ENCODE measurements around the gene NINL.

The NINL gene

DNA sequence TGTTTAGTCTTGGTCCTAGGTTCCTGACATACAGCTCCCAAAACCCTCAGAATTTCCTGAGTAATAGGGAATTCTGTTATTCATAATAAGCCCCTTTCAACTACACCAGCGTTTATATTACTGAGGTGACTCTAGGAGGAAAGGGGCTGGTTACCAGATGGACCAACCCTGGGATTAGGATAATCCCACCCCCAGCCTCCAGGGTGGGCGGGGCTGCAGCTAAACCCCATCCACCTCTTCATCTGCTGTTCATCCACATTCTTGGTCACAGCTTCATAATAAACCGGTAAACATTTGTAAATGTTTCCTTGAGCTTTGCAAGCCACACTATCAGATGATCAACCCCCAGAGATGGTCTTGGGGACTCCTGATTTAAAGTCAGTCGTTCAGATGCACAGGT is 38.3 kb downstream of the NINL start:
- Histone ChIP-seq H3K27ac (replicated peaks) (no peak overlapping the region), H3K27me3 (ENCODE audit: insufficient read depth, poor library complexity, severe bottlenecking) (no peaks in the 10 kb centered on the region)
- TF ChIP-seq SPI1 (IDR thresholded peaks at IDR 0.05; ENCODE audit: borderline replicate concordance, low read depth): no peak
- TF ChIP-seq, protein P1, sequence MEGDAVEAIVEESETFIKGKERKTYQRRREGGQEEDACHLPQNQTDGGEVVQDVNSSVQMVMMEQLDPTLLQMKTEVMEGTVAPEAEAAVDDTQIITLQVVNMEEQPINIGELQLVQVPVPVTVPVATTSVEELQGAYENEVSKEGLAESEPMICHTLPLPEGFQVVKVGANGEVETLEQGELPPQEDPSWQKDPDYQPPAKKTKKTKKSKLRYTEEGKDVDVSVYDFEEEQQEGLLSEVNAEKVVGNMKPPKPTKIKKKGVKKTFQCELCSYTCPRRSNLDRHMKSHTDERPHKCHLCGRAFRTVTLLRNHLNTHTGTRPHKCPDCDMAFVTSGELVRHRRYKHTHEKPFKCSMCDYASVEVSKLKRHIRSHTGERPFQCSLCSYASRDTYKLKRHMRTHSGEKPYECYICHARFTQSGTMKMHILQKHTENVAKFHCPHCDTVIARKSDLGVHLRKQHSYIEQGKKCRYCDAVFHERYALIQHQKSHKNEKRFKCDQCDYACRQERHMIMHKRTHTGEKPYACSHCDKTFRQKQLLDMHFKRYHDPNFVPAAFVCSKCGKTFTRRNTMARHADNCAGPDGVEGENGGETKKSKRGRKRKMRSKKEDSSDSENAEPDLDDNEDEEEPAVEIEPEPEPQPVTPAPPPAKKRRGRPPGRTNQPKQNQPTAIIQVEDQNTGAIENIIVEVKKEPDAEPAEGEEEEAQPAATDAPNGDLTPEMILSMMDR (IDR thresholded peaks at IDR 0.05; ENCODE audit: insufficient read depth, low read length): no peak
- TF ChIP-seq, protein P2, sequence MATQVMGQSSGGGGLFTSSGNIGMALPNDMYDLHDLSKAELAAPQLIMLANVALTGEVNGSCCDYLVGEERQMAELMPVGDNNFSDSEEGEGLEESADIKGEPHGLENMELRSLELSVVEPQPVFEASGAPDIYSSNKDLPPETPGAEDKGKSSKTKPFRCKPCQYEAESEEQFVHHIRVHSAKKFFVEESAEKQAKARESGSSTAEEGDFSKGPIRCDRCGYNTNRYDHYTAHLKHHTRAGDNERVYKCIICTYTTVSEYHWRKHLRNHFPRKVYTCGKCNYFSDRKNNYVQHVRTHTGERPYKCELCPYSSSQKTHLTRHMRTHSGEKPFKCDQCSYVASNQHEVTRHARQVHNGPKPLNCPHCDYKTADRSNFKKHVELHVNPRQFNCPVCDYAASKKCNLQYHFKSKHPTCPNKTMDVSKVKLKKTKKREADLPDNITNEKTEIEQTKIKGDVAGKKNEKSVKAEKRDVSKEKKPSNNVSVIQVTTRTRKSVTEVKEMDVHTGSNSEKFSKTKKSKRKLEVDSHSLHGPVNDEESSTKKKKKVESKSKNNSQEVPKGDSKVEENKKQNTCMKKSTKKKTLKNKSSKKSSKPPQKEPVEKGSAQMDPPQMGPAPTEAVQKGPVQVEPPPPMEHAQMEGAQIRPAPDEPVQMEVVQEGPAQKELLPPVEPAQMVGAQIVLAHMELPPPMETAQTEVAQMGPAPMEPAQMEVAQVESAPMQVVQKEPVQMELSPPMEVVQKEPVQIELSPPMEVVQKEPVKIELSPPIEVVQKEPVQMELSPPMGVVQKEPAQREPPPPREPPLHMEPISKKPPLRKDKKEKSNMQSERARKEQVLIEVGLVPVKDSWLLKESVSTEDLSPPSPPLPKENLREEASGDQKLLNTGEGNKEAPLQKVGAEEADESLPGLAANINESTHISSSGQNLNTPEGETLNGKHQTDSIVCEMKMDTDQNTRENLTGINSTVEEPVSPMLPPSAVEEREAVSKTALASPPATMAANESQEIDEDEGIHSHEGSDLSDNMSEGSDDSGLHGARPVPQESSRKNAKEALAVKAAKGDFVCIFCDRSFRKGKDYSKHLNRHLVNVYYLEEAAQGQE (IDR thresholded peaks at IDR 0.05; ENCODE audit: insufficient replicate concordance, low read depth): no peak
- no peak for TF ChIP-seq POLR2AphosphoS5 (IDR thresholded peaks at IDR 0.05; ENCODE audit: low read depth)
- no peak for TF ChIP-seq GABPA (IDR thresholded peaks at IDR 0.05; ENCODE audit: low read depth)

DNA sequence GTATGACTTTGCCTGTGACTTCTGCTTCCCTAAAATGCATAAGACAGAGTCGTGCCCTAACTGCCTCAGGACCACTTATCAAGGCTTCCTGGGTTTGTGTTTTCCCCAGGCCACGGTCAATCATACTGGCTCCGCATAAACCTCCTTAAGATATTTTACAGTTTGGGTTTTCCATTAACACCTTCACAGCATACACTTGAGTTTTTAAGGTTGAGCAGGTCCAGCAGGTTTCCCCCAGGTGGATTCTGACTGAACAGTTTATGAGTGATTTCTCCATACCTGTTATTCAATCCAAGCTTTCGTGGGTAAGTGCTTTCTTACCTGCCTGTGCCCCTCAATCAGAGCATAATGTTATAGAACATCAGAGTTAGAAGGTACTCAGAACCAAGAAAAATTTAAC is 39.3 kb downstream of the NINL start:
- Histone ChIP-seq H3K4me3 (replicated peaks; ENCODE audit: insufficient read depth, low read length) (no peak overlapping the region), H3K27ac (replicated peaks) (no peak overlapping the region), H3K27me3 (ENCODE audit: insufficient read depth, poor library complexity, severe bottlenecking) (no peaks in the 10 kb centered on the region)
- DNase-seq (ENCODE audit: low read depth in 1 of 2, low spot score in 1 of 2): no peak
- TF ChIP-seq, protein P2 (IDR thresholded peaks at IDR 0.05; ENCODE audit: insufficient replicate concordance, low read depth): no peak
- no peak for TF ChIP-seq POLR2AphosphoS5 (IDR thresholded peaks at IDR 0.05; ENCODE audit: low read depth)
- TF ChIP-seq, protein P1 (IDR thresholded peaks at IDR 0.05; ENCODE audit: insufficient read depth, low read length): no peak
- TF ChIP-seq SPI1 (IDR thresholded peaks at IDR 0.05; ENCODE audit: borderline replicate concordance, low read depth): no peak
- no peak for TF ChIP-seq GABPA (IDR thresholded peaks at IDR 0.05; ENCODE audit: low read depth)

More for the DNA sequence above, 38.3 kb downstream of the NINL start:
- no peak for DNase-seq (ENCODE audit: low read depth in 1 of 2, low spot score in 1 of 2)
- H3K4me3 ChIP-seq (replicated peaks; ENCODE audit: insufficient read depth, low read length): no peak overlapping the region

DNA sequence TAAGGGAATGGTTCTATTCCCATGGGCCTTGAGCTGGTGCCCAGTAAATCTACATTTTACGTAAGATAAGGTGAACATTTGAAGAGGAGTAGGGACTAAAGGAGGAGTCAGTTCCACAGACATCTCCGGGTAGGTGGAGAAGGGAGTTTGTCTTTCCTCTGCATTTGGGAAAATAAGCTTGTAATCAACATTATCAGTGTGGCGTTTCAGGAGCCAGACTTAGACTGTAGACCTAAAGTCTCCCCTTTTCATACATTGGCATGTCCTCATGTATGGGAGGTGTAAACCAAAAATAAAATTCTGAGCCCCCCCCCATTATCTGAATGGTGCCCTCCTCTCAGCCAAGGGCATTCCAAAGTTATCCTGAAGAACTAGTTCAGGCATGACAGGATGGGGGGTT is 40.2 kb downstream of the NINL start:
- TF ChIP-seq GABPA (IDR thresholded peaks at IDR 0.05; ENCODE audit: low read depth) (no peak), SPI1 (IDR thresholded peaks at IDR 0.05; ENCODE audit: borderline replicate concordance, low read depth) (no peak), POLR2AphosphoS5 (IDR thresholded peaks at IDR 0.05; ENCODE audit: low read depth) (no peak)
- TF ChIP-seq, protein P2 (IDR thresholded peaks at IDR 0.05; ENCODE audit: insufficient replicate concordance, low read depth): no peak
- TF ChIP-seq, protein P1 (IDR thresholded peaks at IDR 0.05; ENCODE audit: insufficient read depth, low read length): no peak
- no peaks in the 10 kb centered on the region for H3K27me3 ChIP-seq (ENCODE audit: insufficient read depth, poor library complexity, severe bottlenecking)
- no peak for DNase-seq (ENCODE audit: low read depth in 1 of 2, low spot score in 1 of 2)
- no peak overlapping the region for H3K4me3 ChIP-seq (replicated peaks; ENCODE audit: insufficient read depth, low read length)
- no peak overlapping the region for H3K27ac ChIP-seq (replicated peaks)

All from HL-60 (cell line).